CD4-positive, alpha-beta T cell treated with Interleukin-15 for 4 hours (primary cell): ENCODE measurements around the gene NPPA.

Source experiments
- DNase-seq: peaks from one replicate; pipeline ENCODE4 v3.0.0-alpha.2; 2020; ENCODE audit warnings: low spot score

The NPPA gene

DNA sequence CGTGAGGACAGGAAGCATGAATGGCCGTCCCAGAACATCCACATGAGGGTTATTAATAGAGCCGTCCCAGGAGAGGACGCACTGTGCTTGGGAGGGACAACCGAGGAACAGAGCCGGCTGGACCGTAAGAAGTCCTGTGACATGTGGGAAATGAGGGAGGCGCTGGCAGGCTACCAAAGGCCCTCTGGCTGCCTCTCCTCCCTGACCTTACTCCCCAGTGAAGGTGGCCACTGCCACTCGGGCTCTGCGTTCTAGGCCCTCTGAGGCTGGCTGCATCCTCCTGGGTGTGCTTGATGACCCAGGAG is 26.6 kb upstream of the NPPA start:
- DNase-seq = no peak

DNA sequence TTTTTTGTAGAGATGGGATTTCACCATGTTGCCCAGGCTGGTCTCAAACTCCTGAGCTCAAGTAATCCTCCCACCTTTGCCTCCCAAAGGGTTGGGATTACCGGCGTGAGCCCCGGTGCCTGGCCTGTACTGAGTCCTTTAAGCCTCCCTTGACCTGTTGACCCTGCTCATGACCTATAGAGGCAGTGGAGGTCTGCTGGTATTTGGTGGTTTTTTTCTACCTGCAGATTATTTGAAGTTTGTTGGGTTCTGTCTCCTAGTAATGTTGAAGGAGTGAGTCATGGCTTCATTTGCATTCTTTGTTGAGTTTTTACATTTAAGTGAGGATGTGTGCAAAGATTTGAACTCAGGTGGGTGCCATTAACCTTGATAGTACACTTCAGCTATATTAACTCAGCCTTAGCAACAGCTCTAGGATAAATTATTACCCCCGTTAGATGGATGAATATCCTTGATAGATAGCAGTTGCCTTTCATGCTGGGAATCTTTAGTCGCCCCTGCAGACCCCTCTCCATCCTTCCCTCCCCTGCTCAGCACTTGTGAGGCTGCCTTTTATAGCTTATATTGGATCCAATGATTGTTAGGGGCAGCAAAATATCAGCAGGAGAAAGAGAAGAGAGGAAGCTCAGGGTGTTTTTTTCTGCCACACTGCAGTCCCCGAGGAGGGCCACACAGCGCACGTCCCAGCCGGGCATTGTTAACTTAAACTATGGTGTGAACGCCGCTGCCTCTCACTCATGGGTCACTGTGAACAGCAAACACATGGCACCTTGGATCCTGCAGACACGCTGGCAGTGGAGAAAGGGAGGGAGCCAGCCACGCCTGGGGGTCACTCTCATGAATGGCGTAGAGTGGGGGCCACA is 26.0 kb upstream of the NPPA start:
- DNase-seq = no peak

DNA sequence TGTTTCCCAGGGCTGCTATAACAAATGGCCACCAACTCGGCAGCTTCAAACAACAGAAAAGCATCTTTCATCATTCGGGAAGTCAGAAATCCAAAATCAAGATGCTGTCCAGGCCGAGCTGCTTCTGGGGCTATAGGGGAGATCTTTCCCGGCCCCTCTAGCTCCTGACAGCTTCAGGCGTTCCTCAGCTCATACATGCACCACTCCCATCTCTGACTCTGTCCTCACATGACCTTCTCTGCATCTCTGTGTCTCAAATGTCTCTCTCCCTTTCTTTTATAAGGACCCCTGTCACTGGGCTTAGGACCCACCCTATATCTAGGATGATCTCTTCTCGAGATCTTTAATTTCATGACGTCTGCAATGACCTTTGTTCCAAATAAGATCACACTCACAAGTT is 25.0 kb upstream of the NPPA start:
- no peak for DNase-seq

DNA sequence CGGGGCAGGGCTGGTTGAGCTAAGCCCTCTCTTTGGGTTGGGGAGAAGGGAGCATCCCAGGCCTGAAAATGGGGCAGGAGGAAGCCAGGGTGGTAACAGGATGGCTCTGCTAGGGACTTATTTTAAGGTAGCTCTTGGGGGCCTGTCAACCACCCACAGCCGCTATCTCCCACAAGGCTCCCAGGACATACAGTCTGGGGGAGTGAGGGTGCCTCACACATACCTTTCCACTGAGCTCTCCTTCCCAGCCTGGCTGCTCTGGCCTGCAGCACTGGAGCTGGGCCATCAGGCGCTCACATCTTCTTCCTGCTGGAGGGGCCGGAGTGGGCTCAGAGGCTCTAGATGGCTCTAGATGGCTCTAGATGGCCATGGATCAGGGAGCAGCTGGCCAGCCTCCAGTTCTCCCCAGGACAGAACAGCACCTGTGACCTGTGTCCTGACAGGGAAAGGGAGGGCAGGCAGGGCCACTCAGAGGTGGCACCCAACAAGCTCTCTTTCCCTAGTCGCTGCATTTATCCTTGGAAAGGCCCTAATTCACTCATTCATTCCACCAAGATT is 22.1 kb upstream of the NPPA start:
- DNase-seq = no peak

DNA sequence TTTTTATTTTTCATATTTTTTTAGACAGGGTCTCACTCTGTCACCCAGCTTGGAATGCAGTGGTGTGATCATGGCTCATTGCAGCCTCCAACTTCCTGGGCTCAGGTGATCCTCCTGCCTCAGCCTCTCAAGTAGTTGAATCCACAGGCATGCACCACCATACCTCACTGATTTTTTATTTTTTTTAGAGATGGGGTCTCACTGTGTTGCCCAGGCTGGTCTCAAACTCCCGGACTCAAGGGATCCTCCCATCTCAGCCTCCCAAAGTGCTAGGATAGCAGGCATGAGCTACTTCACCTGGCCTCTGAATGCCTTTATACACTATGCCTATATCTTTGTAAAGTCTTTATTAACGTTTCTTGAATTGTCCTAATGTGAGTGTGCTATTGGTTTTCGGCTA is 21.5 kb upstream of the NPPA start:
- DNase-seq = no peak

DNA sequence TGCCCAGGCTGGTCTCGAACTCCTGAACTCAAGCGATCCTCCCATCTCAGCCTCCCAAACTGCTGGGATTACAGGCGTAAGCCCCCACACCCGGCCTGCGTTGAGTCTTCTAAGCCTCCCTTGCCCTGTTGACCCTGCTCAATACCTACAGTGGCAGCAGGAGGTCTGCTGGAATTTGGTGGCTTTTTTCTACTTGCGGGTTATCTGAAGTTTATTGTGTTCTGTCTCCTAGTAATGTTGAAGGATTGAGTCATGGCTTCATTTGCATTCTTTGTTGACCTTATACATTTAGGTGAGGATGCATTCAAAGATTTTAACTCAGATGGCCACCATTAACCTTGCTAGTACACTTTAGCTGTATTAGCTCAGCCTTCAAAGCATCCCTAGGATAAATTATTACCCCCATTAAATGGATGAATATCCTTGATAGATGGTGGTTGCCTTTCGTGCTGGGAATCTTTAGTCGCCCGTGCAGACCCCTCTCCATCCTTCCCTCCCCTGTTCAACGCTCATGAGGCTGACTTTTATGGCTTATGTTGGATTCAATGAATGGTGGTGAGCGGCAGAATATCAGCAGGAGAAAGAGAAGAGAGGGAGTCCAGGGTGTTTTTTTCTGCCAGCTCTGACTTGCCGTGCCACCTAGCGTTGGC is 20.9 kb upstream of the NPPA start:
- no peak for DNase-seq

DNA sequence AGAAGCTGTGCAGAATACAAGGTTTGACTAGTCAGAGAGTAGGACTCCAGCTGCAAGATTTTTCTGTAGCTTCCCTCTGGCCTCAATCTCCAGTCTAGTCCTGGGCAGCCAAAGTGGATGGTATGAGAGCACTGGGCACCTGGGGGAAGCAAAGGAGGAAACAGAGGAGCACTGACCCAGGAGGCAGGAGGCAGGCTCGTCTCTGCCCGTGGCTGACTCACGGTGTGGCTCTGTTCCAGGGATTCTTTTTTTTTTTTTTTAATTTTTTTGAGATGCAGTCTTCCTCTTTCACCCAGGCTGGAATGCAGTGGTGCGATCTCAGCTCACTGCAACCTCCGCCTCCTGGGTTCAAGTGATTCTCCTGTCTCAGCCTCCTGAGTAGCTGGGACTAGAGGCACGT is 15.3 kb upstream of the NPPA start:
- no peak for DNase-seq

DNA sequence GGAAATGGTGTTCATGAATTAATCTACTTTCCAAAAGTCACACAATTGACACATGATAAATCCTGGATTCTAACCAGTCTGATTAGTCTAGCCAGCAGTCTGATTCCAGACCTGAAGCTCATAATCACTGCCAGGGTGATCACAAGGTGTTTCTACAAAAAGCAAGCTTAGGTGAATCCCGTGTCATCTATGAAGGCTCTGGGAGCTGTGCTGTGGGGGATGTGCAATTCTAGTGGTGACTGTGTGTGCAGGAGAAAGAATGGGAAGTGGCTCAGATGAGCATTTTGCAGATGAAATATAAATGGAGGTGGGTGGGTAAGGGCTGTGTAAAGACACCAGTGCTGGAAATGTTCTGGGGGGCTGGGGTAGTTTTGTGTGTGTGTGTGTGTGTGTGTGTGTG is 13.0 kb upstream of the NPPA start:
- no peak for DNase-seq

DNA sequence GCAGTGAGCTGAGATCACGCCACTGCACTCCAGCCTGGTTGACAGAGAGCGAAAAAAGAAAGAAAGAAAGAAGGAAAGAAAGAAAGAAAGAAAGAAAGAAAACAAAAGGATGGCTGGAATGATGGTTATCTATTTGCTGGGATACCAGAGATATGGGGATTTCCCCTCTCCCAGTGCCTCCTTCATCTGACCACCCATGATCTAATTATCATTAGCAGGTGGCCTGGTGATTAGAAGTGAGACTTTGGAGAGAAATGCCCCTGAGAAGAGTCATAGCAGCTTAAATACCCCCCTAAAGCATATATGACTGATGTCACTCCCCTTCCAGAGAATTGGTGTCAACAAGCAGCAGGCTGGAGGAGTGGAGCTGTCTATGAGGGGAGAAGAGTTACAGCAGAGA is 12.5 kb upstream of the NPPA start:
- DNase-seq = no peak

DNA sequence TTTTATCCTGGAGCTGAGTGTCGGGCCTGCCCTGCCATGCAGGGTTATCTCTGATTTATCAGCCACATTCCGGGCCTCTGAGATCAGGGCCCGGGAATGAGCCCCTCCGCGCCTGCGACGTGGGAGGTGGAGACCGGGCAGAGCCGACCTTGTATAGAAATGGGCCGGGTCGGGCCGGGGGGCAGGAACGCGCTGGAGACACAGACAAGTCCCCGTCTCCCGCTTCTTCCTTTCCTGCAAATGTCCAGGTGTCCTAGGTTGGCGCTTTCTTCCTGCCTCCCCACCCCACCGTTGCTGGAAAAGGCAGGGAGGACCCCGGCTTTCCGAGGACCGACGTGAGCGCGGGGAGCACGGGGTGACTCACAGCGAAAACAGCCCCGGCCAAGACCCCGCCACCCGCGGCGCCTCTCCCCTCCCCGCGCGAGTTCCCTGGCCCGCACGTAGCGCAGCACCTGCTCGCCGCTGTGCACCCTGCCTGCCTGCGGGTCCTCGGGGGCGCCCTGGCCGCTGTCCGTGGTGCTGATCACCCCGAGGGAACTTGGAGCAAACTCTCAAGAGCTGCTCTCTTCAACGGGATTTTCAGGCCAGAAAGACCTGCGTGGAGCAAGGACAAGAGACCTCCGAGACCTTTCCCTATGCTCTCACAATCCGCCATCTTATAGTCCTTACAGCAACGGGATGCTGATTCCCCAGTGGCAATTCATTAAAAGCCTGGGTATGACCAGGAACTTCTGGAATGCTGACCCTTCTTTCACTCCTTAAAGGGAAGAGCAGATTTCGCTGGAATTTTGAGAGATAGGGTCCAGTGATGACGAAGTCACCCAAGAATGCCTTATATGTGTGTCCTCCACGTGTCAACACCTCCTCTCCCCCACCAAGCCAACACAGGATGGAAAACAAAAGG is 11.6 kb upstream of the NPPA start:
- peak; percentile 46 for DNase-seq

DNA sequence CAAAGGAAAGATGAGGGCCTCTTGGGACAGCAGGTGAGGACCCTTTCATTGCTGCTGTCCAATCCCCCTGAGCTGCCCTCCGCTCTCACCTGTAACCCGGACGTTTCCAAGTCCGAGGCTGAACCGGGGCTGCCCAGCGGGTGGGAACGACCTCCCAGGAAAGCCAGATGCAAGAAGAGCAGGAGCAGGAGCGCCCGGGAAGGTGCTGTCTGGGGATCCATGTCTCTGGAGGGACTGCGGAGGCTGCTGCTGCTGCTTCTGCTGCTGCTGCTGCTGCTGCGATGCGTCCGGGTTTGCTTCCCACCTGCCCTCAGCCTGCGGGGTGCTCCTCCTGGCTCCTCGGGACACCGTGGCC is 11.0 kb upstream of the NPPA start, which contains the start of gene NPPB:
Gene NPPB, minus strand, starts transcription at position 333 of the 355 bp plus-strand sequence. Its CDS starts 112 bp downstream, at position 221.
- no peak for DNase-seq

DNA sequence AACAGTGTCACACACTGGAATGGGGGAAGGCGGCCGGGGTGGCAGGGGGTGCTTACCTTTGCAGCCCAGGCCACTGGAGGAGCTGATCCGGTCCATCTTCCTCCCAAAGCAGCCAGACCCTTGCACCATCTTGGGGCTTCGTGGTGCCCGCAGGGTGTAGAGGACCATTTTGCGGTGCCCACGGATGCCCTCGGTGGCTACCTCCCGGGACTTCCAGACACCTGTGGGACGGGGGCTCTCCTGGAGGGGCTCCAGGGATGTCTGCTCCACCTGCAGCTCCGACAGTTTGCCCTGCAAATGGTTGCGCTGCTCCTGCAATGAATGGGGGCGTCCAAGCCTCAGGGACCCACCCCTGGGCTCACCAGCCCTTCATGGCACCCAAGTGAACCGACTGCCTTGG is 10.6 kb upstream of the NPPA start:
- DNase-seq = no peak

DNA sequence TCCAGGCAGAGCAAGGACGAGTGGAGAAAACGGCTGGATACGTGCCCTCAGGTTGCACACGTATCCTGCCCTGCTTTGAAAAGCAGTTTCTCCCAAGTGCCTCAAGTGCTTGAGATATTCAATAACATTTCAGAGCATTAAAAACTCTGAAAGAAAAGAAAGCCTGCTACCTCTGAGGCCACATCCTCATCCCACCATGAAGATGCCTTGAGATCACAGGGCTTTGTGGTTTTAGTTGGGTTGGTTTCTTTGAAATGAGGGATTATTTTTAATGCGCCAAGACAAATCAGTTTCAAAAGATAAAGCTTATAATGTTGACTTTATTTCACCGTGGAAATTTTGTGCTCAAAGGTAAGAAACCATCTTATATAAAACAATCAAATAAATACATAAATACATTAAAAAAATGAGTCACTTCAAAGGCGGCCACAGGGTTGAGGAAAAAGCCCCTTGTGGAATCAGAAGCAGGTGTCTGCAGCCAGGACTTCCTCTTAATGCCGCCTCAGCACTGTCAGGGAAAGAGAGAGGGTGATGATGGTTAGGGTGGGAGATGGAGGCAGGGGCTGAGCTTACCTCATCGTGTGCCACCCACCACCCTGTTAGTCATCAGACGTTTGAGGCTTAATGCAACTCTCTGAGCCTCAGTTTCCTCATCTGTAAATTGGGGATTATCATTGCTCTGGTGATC is 9.7 kb upstream of the NPPA start:
- no peak for DNase-seq

DNA sequence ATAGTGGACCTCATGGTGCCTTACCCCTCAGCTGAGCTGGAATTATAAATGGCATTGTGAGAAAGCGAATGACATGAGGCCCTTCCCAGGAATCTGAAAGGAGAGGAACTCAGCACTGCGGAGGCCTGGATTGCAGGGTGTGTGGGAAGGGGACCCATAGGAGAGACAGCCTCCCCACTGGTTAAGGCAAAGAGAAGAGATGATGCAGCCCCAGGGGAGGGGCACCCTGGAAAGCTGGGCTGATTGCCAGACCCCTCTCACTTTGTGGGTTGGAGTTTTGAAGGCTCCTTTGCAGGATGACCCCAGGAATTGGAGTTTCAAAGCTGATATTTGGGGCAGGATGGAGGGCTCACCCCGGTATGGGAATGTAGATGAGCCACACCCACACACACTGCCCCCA is 9.1 kb upstream of the NPPA start:
- no peak for DNase-seq

DNA sequence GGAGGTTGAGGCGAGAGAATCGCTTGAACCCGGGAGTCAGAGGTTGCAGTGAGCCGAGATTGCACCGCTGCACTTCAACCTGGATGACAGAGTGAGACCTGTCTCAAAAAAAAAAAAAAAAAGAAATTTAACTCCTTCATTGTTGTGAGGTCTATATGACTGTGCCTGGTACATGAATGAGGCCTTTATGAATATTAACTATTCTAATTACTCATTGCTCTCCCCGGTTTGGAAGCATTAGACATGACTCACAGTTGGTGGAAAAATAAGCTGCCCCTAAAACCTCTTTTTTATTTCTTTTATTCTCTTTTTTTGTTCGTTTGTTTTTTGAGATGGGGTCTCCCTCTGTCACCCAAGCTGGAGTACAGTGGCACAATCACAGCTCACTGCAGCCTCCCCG is 7.8 kb upstream of the NPPA start:
- DNase-seq = no peak

DNA sequence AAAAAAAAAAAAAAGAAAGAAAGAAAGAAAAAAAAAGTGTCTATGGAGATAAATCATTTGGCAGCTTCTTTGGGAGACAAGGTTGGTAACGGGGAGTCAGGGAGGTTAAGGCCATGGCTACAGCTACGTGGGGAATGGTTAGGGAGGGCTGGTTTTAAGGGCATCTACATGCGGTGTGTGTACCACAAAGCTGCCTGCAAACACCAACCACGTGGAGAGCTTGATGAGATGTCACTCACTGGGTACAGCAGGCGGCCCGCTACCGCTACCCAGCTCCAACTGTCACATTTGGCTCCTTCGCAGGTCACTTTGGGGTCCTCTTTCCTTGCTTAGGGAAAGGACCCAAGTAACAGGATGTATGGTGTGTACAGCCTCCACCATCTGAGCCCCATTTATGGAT is 6.9 kb upstream of the NPPA start:
- DNase-seq = no peak

DNA sequence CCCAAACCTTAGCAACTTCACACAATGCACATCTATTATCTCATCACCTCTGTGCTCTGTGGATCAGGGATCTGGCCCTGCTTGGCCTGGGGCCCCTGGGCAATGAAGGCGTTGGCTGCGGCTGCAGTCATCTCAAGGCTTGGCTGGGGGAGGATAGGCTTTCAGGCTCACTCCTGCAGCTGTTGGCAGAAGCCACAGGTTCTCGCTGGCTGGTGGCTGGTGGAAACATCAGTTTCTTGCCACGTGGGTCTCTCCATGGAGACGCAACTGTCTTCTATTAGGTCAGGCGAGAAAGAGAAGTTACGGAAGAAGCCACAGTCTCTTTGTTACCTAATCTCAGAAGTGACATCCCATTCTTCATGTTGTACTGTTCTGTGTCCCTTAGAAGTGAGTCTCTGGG is 3.6 kb upstream of the NPPA start:
- DNase-seq = no peak

DNA sequence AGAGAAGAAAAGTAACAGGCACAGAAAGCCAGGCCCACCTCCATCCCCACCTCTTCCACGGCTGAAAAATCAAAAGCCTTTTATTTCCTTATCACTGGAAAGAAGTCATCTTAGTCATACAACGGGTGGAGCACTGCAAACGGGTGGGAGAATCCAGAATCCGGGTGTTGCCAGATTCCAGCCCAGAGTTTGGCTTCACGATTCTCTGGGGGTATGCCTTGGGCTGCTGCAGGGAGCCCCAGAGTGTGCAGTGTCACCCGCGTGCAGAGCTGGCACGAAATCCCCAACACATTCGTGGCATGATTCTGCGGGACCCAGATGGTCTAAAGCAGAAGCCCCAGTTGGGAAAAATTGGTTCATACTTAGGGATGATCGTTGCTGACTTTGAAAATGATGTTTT is 2.6 kb upstream of the NPPA start:
- DNase-seq = no peak

DNA sequence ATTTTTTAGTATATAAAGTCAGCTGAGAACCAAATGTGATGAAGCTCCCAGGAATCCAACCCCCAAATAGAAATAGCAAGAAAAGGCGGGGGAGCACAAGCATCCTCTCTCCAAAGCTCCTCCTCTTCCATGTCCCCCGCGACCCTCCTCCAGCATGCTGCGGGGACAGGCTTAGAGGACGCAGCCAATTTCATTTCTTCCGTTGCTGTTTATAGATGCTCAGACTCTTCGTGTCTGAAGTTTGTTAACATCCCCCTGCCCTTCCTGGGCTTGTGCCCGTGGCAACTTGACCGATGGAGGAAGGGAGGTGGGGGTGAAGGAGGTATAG is 754 bp upstream of the NPPA start:
- no peak for DNase-seq

DNA sequence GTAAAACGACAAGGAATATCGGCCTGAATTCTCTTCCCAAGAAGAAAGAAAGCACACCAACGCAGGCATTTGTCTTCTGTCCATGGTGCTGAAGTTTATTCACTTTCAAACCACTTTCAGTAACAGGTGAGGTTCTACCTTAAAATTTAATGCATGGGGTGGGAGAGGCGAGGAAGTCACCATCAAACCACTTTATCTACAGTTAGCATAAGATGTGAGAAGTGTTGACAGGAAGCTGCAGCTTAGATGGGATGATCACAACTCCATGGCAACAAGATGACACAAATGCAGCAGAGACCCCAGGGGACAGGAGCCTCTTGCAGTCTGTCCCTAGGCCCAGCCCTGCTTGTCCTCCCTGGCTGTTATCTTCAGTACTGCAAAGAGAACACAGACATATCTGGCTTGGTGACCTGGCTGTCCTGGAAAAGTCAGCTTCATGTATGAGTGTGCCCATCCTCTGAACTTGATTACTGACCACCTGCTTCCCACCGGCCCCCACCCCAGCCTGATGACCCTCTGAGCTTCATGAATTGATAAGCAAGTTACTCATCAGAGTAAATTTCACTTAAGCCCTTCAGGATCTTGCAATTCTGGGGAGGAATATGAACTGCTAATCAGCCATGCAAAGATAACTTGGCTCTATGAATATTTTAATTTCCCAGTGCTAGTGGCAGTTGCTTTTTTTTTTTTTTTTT is 1.8 kb downstream of the NPPA start:
- DNase-seq = no peak

DNA sequence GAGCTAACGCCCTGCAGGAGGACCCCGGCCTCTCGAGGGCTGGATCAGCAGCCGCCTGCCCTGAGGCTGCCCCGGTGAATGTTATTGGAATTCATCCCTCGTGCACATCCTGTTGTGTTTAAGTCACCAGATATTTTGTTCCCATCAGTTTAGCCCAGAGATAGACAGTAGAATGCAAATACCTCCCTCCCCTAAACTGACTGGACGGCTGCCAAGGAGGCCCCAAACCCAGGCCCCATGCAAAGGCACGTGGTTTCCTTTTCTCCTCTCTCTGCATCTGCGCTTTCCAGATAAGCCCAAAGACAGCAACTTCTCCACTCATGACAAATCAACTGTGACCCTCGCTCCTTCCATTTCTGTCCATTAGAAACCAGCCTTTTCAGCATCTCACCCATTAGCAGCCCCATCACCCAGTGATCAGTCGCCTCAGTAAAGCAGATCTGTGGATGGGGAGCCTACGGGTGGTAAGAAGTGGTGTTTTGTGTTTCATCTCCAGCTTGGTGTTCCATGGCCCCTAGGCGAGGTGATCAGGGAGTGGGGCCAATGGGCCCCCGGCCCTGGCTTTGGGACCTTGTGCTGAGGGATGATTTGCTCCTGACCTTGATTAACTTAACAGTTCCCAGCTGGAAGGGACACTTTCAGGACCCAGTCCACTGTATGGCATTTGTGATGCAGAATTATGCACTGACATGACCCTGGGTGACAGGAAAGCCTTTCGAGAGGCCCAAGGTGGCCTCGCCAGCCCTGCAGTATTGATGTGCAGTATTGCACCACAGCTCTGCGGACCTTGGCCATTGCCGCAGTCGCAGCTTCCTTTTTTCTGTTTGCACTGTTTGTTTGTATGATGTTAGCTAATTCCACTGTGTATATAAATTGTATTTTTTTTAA is 5.2 kb downstream of the NPPA start:
- DNase-seq = no peak
